ENCODE data around the gene TEX48. TPM values are rescaled to one million over a fixed set of nuclear protein-coding genes. Genes with fewer than 3 reads are reported as not detected.

Gene TEX48
- total RNA-seq, 1 experiment from 2014 or later, result not detected

DNA sequence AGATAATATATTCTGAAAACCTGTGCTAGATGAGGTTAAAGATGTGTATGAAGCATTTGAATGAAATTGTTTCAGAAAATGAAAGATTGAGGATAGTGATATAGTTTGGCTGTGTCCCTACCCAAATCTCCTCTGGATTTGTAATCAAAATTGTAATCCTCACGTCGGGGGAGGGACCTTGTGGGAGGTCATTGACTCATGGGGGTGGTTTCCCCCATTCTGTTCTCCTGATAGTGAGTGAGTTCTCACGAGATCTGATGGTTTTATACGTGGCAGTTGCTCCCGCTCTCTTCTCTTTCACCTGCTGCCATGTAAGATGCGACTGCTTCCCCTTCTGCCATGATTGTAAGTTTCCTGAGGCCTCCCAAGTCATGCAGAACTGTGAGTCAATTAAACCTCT, 2.0 kb upstream of the TEX48 start:
- Histone ChIP-seq H3K36me3 (ENCODE audit: control insufficient read depth, insufficient read depth, low read length) (no peaks in the 10 kb centered on the region), H3K4me3 (ENCODE audit: low read depth in 2 of 2, low read length in 2 of 2) (no peak overlapping the region), H3K27ac (ENCODE audit: low read length) (no peak overlapping the region), H3K4me1 (ENCODE audit: control insufficient read depth, insufficient read depth, low read length) (no peaks in the 10 kb centered on the region), H3K27me3 (ENCODE audit: control insufficient read depth, insufficient read depth, low read length) (no peaks in the 10 kb centered on the region), H3K9me3 (ENCODE audit: control insufficient read depth, insufficient read depth, low read depth, low read length) (no peaks in the 10 kb centered on the region)
- BruUV-seq (replicated peaks), result no TSS peak
- DNase-seq (ENCODE audit: low read depth, low spot score) (no peak), ATAC-seq (no peak)
- in situ Hi-C loops (cut with HindIII; ENCODE audit: low pct_unique_long_range_greater_than_20kb, low sequenced_read_pairs) (no loop called here), intact Hi-C loops (cut with micrococcal nuclease; ENCODE audit: unreplicated experiment) (no loop called here)
- TF ChIP-seq SIN3A (IDR thresholded peaks at IDR 0.05; ENCODE audit: borderline replicate concordance, insufficient read depth, low read depth, low read length) (no peak), POLR2AphosphoS5 (IDR thresholded peaks at IDR 0.05; ENCODE audit: low read depth, low read length) (no peak), TCF7L2 (IDR thresholded peaks at IDR 0.05; ENCODE audit: low read depth, low read length) (no peak)
- TF ChIP-seq, protein P1, sequence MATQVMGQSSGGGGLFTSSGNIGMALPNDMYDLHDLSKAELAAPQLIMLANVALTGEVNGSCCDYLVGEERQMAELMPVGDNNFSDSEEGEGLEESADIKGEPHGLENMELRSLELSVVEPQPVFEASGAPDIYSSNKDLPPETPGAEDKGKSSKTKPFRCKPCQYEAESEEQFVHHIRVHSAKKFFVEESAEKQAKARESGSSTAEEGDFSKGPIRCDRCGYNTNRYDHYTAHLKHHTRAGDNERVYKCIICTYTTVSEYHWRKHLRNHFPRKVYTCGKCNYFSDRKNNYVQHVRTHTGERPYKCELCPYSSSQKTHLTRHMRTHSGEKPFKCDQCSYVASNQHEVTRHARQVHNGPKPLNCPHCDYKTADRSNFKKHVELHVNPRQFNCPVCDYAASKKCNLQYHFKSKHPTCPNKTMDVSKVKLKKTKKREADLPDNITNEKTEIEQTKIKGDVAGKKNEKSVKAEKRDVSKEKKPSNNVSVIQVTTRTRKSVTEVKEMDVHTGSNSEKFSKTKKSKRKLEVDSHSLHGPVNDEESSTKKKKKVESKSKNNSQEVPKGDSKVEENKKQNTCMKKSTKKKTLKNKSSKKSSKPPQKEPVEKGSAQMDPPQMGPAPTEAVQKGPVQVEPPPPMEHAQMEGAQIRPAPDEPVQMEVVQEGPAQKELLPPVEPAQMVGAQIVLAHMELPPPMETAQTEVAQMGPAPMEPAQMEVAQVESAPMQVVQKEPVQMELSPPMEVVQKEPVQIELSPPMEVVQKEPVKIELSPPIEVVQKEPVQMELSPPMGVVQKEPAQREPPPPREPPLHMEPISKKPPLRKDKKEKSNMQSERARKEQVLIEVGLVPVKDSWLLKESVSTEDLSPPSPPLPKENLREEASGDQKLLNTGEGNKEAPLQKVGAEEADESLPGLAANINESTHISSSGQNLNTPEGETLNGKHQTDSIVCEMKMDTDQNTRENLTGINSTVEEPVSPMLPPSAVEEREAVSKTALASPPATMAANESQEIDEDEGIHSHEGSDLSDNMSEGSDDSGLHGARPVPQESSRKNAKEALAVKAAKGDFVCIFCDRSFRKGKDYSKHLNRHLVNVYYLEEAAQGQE (IDR thresholded peaks at IDR 0.05; ENCODE audit: insufficient read depth in 1 of 2, low read depth in 2 of 2, low read length in 1 of 2), result no peak
- TF ChIP-seq, protein P2, sequence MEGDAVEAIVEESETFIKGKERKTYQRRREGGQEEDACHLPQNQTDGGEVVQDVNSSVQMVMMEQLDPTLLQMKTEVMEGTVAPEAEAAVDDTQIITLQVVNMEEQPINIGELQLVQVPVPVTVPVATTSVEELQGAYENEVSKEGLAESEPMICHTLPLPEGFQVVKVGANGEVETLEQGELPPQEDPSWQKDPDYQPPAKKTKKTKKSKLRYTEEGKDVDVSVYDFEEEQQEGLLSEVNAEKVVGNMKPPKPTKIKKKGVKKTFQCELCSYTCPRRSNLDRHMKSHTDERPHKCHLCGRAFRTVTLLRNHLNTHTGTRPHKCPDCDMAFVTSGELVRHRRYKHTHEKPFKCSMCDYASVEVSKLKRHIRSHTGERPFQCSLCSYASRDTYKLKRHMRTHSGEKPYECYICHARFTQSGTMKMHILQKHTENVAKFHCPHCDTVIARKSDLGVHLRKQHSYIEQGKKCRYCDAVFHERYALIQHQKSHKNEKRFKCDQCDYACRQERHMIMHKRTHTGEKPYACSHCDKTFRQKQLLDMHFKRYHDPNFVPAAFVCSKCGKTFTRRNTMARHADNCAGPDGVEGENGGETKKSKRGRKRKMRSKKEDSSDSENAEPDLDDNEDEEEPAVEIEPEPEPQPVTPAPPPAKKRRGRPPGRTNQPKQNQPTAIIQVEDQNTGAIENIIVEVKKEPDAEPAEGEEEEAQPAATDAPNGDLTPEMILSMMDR (IDR thresholded peaks at IDR 0.05), result no peak
- POLR2A ChIA-PET, result no interaction called here
- CTCF ChIA-PET, result no interaction called here

DNA sequence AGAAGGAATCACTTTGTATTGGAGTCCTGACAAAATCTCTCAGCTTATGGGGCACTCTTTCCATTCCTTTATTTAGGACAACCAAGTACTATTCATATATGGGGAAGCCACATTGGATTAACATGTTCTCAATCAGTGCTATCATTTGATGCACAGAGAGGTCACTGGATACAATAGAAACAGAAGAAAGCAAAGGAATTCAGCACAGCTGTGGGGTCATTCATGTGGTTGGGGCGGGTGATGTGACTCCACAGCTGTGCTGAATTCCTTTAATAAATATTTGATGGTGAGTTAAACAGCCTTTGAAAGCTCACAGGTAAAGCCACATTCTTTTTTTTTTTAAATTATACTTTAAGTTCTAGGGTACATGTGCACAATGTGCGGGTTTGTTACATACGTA, 854 bp upstream of the TEX48 start:
- H3K27me3 ChIP-seq (ENCODE audit: control insufficient read depth, insufficient read depth, low read length), result no peaks in the 10 kb centered on the region
- TF ChIP-seq POLR2AphosphoS5 (IDR thresholded peaks at IDR 0.05; ENCODE audit: low read depth, low read length) (no peak), SIN3A (IDR thresholded peaks at IDR 0.05; ENCODE audit: borderline replicate concordance, insufficient read depth, low read depth, low read length) (no peak), TCF7L2 (IDR thresholded peaks at IDR 0.05; ENCODE audit: low read depth, low read length) (no peak)
- TF ChIP-seq, protein P1 (IDR thresholded peaks at IDR 0.05; ENCODE audit: insufficient read depth in 1 of 2, low read depth in 2 of 2, low read length in 1 of 2), result no peak
- TF ChIP-seq, protein P2 (IDR thresholded peaks at IDR 0.05), result no peak
- no peak overlapping the region for H3K4me3 ChIP-seq (ENCODE audit: low read depth in 2 of 2, low read length in 2 of 2)
- in situ Hi-C loops (cut with HindIII; ENCODE audit: low pct_unique_long_range_greater_than_20kb, low sequenced_read_pairs) (no loop called here), intact Hi-C loops (cut with micrococcal nuclease; ENCODE audit: unreplicated experiment) (loop anchor here (1.0 kb wide), 1 partner anchor 228 kb away; no protein-coding TSS in a partner anchor)
- no peak overlapping the region for H3K27ac ChIP-seq (ENCODE audit: low read length)
- DNase-seq (ENCODE audit: low read depth, low spot score) (no peak), ATAC-seq (no peak)
- no TSS peak for BruUV-seq (replicated peaks)
- no peaks in the 10 kb centered on the region for H3K9me3 ChIP-seq (ENCODE audit: control insufficient read depth, insufficient read depth, low read depth, low read length)
- H3K4me1 ChIP-seq (ENCODE audit: control insufficient read depth, insufficient read depth, low read length), result no peaks in the 10 kb centered on the region
- no peaks in the 10 kb centered on the region for H3K36me3 ChIP-seq (ENCODE audit: control insufficient read depth, insufficient read depth, low read length)
- POLR2A ChIA-PET, result interaction anchor here (0.6 kb wide), 1 partner anchor 254 kb away, joined by 5 read pairs; no protein-coding TSS in a partner anchor
- CTCF ChIA-PET, result interaction anchor here (0.7 kb wide), 1 partner anchor 224 kb away, joined by 3 read pairs; no protein-coding TSS in a partner anchor
